ENCODE results near the gene CPN1.
A peak's percentile ranks its signal among the peaks of the same experiment; 100 is the strongest.

The CPN1 gene

DNA sequence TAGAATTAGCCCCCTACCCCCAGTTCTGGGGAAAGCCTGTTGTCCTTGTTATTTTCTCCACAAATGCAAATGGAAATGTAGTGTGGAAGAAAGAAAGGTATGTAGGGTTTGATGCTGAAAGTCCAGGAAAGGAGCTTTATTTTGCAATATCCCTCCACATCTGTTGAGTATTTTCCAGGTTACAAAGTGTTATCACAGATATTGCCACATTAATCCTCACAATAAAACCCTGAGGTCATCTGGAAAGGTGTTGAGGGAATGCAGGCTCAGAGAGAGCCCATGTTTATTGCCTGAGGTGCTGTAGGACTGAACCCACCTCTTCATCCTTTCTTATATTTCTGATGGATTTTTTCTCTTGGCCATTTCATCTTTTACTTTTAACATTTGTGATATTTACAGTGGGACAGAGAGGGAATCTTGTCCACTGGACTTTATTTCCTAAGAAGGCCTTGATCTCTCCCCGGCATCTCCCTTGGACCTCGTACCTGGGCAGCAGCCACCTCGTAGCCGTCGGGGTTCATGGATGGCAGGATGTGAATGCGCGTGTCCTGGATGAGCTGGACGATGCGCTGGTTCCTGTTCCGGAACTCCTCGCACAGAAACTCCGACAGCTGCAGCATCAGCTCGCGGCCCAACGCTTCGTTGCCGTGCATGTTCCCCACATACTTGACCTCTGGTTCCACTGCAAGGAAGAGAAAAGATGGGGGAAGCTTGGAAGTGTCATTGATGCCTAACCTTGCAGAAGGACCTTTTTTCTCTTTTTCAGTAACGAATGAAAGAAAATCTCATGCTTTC is 6.0 kb downstream of the CPN1 start:
- no peak for DNase-seq

DNA sequence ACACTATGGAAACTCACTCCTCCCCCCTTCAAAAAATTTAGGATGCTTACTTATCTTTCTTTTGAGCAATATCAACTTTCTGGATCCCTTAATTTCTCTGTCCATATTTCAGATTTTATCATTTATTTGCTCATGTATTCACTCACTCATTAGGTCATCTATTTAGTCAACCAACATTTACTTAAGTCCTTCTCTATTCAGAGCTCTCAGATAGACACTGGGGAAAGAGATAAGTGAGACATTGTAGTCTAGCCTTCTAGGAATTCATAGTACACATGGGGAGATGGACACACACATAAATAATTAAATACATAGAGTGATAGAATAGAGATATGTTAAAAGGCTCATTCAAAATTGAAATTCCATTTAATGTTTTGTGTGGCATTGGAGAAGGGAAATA is 9.2 kb downstream of the CPN1 start:
- DNase-seq: no peak

GRCh38 chr10:100071529-100071928 is 10.1 kb downstream of the CPN1 start:
- DNase-seq: no peak

GRCh38 chr10:100067466-100067865 is 14.2 kb downstream of the CPN1 start:
- DNase-seq: no peak

GRCh38 chr10:100065084-100065660 is 16.5 kb downstream of the CPN1 start:
- no peak for DNase-seq

DNA sequence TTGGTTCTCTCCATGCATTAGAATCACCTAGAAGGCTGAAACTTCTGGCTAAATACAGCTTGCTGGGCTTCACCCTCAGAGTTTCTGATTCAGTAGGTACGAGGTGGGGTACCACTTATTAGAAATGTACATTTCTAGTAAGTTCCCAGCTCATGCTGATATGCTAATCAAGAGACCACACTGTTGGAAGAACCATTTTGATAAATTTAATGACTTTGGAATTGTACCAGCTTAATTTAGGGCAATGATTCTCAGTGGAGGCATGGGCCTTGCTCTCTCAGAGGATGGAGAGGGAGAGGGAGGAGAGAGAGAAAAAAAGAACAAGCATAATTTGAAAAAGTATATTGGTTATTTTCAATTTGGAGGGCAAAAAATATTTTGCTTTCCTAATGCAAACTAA is 20.3 kb downstream of the CPN1 start:
- DNase-seq: no peak

DNA sequence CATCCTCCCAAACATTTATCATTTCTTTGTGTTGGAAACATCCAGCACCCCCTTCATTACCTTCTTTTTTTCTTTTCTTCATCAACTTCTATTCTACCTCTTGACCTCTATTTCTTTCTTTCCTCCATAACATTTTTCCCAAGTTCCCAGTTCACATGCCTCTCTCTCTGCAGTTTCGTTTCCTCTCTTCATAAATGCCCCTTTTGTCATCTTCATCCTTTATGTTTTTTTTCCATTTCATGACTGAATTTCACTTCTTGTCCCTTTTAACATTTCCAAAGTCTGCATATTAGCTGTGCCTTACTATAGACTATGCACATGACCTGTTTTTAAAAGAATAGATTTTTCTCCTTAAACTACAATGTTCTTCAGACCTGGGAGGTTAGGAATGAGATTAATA is 23.7 kb downstream of the CPN1 start:
- DNase-seq: no peak

GRCh38 chr10:100053686-100054460 is 27.8 kb downstream of the CPN1 start:
- no peak for DNase-seq

- DNase-seq: peak; percentile 87 to 88
Observed at GRCh38 chr10:100046021-100046486, 35.6 kb downstream of the CPN1 start.

DNA sequence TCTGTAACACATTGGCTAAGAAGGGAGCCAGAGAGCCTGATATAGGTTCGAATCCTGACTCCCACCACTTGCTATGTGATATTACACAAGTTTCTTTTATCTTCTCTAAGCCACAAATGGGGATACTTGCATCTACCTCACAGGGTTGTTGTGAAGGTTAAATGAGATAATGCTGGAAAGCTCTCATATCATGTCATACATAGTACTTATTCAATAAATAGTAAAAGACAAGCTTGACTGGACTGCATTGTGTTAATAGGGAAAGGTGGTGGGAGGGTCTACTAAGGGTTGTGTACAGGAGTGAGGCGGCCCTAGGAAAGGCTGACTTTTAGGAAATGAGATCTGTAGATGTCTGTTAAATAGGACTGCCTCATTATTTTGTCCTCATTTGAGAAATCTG is 36.1 kb downstream of the CPN1 start:
- no peak for DNase-seq

- no peak for DNase-seq
Observed at GRCh38 chr10:100043796-100044195, 37.9 kb downstream of the CPN1 start.

DNA sequence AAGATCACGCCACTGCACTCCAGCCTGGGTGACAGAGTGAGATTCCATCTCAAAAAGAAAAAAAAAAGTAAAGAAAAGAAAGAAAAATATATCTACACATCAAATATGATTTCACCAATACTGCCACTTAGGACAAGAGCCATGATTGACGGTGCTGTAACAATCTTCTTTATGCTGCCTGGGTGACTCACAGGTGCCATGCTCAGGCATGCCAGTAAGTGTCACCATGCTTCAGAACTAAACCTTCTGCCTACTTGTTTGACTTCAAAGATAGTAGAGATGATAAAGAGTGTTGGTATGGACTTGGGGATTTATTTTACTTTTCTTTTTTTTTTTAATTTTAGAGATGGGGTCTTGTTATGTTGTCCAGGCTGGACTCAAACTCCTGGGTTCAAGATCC is 38.3 kb downstream of the CPN1 start:
- peak in 1 of 2 experiments; percentile 29 for DNase-seq

DNA sequence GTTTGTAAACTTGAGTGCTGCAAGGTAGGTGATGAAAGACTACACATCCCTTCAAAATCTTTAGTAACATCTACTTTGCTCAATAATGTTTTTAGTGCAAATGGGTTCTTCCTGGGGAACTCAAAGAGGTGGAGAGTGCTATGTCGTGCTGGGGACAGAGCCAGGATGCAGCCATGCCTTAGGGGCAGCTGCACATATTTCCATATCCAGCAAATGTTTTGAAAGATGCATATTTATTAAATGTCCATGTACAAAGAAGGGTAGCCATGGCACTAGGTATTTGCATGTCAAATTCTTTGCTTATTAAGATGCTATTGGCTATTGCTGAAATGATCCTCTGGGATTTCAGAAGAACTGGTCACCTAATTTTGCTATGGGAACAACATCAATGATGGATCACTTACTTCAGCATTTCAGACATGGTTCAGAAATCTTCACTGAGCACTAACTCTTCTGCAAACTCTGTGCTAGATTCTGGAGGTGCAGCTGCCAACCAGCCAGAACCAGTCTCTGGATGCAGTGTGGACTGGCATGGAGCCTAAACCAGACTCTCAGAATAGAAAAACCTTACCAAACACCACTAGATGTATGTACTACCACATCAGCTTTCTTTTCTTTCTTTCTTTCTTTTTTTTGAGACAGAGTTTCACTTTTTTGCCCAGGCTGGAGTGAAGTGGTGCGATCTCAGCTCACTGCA is 40.2 kb downstream of the CPN1 start:
- no peak for DNase-seq

DNA sequence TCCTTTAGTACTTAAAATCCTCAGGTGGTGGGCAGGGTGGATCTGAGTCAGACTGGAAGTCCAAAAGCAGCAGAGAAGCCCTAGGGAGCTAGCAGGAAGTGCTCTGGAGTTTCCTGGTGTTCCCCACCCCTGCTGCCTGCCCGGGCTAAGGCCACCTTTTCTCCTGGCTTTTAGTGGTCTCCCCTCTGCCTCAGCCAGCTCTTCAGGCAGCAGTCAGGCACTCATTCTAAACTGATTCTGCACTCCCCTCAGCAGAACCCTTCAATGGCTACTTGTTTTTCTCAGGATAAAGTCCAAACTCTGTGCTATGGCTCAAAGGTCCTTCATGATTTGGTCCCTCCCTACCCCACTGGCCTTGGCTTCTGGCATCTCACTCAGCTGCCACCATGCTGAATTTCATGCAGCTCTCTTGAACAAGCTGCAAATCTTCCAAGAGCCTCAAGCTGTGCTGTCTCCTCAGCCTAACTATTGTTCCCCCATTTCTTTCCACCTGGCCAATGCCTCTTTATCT is 43.1 kb downstream of the CPN1 start:
- DNase-seq: no peak

DNA sequence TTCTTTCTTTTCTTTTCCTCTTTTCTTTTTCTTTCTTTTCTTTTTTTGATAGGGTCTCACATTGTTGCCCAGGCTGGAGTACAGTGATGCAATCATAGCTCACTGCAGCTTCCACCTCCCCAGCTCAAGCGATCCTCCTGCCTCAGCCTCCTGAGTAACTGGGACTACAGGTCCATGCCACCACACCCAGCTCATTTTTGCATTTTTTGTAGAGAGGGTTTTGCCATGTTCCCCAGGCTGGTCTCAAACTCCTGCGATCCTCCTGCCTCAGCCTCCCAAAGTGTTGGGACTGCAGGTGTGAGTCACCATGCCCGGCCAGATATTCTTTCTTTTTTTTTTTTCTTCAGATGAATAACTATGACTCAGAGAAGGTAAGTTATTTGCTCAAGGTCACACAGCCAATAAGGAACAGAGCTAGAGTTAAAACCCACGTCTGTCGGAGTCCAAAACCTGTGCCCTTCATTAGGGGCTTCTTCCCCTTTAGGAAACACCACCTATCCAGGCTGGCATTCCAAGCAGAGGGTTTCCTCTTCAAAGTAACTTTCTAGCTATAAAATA is 43.8 kb downstream of the CPN1 start:
- no peak for DNase-seq

DNA sequence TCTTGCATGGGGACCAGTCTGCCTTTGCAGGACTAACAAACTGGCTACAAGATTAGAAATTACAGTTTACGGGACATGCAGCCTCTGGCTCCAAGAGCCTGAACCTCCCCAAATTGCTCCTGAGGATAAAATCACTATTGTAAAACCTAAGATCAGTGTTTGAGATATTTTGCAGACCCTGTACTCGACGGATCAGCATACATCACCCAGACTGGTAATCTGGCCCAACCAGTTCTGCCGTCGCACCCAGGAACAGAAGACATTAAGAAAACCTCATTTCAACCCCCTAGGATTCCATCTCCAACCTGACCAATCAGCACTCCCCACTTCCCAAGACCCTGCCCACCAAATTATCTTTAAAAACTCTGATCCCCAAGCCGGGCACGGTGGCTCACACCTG is 44.8 kb downstream of the CPN1 start:
- no peak for DNase-seq

- no peak for DNase-seq
Observed at GRCh38 chr10:100033766-100034418, 47.8 kb downstream of the CPN1 start.

DNA sequence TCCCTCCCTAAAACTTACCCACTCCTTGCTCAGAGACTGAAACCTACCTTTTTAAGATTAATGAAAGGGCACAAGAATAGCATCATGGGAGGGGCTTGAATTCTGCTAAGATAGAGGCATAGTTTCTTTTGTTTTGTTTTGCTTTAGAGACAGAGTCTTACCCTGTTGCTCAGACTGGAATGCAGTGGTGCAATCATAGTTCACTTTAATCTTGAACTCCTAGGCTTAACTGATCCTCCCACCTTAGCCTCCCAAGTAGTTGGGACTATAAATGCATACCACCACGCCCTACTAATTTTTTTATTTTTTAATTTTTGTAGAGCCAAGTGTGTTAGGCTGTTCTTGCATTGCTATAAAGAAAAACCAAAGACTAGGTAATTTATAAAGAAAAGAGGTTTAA is 54.3 kb downstream of the CPN1 start:
- no peak for DNase-seq

- no peak for DNase-seq
Observed at GRCh38 chr10:100025576-100025975, 56.1 kb downstream of the CPN1 start.

- DNase-seq: no peak
Observed at GRCh38 chr10:100024748-100025147, 56.9 kb downstream of the CPN1 start.

GRCh38 chr10:100022403-100022802 is 59.3 kb downstream of the CPN1 start:
- no peak for DNase-seq

- DNase-seq: no peak
Observed at GRCh38 chr10:100021322-100021721, 60.3 kb downstream of the CPN1 start.

All from activated T-cell treated with anti-CD3 and anti-CD28 coated beads, Interleukin-2, amount 50 U/mL, for 48 hours (primary cell).